SK-N-DZ (cell line): ENCODE measurements around the gene SPATA16.

Experiments
- DNase-seq: peaks from one replicate; pipeline ENCODE4 v3.0.0-alpha.2; 2015; ENCODE audit warnings: low spot score

Gene SPATA16

DNA sequence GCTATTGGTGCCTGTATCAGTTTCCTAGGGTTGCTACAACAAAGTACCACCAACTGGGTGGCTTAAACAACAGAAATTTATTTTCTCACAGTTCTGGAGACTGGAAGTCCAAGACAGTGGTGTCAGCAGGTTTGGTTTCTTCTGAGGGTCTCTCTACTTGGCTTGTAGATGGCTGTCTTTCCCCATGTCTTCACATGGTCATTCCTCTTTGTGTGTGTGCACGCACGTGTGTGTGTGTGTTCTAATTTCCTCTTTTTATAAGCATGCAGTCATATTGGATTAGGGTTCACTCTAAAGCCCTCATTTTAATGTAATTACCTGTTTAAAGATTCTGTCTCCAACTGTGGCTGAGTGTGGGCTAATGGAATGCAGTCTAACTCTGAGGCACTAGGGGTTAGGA is 182.5 kb downstream of the SPATA16 start:
- DNase-seq, result no peak

- no peak for DNase-seq
These were observed 187.5 kb downstream of the SPATA16 start for GRCh38 chr3:172953571-172953970.

DNA sequence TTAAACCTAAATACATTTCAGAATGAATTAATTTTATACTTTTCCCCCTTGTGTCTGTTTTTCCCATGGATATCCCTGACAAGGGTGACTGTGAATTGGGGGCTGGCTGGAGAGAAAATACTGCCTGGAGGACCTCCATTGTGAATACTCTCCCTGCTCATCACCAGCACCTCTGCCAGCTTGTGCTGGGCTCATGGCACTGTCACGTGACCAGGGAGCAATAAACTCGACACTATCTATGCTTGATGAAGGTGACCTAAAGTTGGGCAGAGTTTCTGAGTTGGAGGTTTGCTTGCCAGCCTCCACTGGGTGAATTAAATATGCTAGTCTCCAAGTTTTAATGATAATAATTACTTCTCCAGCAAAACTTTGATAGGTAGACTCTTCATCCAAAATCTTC is 189.5 kb downstream of the SPATA16 start:
- DNase-seq, result no peak

- DNase-seq, result no peak
These were observed 195.0 kb downstream of the SPATA16 start for GRCh38 chr3:172946061-172946460.

DNA sequence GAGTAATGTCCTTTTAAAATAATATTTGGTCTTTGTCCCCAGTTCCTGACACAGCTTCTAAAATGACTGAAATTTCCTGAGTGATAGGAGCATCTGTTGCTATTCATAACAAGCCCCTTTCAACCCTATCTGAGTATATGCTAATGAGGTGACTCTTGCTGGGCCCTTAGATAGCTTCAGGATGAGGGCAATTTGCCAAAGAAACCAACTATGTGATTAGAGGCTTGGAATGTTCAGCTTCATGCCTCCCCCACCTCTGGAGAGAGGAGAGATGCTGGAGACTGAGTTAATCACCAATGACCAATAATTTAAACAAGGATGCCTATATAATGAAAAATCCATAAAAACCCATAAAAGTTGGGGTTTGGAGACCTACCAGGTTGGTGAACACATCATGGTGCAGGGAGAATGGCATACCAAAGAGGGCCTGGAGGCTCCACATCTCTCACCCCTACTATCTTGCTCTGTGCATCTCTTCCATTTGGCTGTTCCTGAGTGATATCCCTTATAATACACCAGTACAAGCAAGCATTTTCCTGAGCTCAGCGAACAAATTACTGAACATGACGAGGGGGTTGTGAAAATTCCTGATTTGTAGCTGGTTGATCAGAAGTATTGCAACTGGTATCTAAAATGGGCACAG is 201.3 kb downstream of the SPATA16 start:
- no peak for DNase-seq

DNA sequence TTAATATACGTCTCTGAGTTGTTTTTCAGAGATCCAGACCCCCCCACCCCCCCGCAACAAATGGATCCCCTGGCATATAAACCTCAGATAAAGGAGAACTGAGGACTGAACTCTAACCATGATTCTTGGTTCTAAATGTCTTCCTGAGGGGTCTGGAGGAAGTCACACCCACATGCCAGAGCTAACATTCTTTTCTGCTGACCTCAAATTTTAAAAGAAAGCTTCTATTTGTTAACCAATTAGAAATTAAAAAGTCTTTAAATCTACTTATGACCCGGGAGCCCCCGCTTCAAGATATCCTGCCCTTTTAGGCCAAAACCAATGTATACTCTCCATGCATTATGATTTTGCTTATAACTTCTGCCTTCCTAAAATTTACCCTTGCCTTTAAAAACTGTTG is 202.2 kb downstream of the SPATA16 start:
- DNase-seq, result no peak

GRCh38 chr3:172931746-172932285 is 209.2 kb downstream of the SPATA16 start:
- DNase-seq, result no peak

DNA sequence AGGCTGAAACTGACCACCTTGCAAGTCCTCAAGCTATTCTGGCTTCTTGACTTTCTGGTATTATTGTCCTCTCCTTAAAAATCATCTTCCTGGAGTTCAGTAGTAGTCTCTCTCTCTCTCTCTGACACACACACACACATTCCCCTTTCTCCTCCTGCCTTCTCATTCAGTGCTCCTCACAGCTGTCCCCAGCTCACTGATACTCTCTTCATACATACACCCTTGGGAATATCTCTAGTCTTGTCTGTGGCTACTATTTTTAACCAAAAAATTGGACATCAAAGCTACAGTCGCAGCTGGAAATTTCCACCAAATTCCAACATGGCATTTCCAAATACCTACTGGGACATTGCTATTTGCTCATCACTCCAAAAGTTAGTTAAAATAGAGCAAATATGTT is 211.6 kb downstream of the SPATA16 start:
- no peak for DNase-seq

- DNase-seq, result no peak
These were observed 216.5 kb downstream of the SPATA16 start for GRCh38 chr3:172924546-172924945.

DNA sequence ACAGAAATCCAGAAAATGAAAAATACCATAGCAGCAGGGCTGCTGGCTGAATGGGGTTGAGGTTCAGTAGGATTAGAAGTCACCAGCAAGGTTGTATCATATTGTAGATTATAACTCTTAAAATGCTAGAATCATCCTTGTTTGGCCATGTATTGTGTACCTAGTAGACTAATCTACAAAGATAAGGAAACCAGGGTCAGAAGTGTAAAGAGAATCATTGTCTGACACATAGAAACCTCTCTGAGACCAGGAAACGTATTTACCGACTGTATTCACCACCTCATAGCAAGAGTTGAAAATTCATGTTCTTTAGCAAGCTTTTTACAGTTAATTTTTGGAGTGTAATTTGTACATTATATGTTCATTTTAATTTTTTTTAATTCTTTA is 221.7 kb downstream of the SPATA16 start:
- no peak for DNase-seq

- no peak for DNase-seq
These were observed 222.3 kb downstream of the SPATA16 start for GRCh38 chr3:172918568-172919296.

- no peak for DNase-seq
These were observed 222.9 kb downstream of the SPATA16 start for GRCh38 chr3:172918165-172918564.

GRCh38 chr3:172915911-172916514 is 225.0 kb downstream of the SPATA16 start:
- no peak for DNase-seq

DNA sequence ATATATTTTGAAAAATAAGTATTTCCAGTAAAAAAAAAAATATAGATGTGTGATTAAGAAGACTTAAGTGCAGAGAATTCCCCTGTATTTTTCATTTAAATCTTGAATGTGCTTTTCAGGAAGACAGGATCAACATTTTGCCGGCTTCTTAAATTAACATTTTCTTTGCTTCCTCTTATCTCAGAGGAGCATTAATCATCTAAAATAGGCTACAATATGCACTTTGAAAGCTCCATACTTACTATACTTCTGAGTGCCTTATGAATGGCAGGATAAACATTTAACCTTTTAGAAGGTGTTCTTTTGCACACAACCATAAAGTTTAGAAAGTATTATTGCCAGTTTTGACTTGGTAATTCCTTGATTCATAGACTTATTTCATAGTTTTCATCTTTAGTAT is 226.2 kb downstream of the SPATA16 start:
- DNase-seq, result no peak

DNA sequence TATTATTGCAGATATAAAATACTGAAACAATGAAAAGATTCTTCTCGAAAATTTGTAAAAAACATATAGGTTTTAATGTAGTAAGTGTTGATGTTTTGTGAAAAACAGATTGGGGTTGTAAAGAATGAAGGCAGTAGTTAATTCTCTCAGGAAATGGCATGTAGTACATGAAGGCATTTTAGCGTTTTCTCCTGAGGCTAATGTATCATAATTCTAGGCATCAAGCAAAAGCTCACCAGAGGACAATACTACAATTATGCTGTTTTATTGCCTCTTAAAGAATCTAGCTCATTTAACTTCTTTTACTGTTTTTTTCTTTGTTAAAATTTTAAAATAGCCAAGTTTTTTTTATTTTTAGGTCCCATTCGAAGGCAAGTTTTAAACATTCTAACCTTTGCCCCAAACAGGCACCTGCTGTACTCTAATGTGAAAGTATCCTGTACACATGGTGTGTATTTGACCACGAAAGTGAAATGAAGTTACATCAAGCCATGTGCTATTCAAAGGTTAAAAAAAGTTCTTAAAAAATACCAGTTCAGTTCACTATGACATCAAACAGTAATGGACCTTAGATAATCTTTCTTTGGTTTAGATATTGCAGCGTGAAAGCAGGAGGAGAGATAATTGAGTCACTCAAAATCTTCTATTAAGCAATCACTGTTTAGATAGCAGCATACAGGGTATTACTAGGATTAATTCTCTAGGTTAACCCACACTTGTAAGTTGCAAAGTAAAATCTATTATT is 227.0 kb downstream of the SPATA16 start:
- no peak for DNase-seq

DNA sequence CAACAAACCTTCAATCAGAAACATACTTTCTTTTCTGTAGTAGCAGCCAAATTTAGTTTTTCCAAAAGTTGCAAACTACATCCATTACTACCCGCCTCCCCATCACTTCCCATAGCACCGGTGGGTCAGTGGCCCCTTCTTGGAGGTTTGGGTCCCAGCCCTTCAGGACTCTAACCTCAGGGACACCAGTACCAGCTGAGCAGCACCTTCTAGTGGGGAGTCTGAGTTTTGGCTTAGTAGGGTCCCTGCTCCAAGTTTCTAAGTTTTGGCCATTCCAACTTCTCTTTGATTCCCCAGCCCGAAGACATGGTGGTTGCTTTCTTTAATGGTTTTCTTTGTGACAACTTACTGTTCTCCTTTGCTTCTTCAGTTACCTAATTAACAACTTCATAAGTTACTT is 229.9 kb downstream of the SPATA16 start:
- no peak for DNase-seq

DNA sequence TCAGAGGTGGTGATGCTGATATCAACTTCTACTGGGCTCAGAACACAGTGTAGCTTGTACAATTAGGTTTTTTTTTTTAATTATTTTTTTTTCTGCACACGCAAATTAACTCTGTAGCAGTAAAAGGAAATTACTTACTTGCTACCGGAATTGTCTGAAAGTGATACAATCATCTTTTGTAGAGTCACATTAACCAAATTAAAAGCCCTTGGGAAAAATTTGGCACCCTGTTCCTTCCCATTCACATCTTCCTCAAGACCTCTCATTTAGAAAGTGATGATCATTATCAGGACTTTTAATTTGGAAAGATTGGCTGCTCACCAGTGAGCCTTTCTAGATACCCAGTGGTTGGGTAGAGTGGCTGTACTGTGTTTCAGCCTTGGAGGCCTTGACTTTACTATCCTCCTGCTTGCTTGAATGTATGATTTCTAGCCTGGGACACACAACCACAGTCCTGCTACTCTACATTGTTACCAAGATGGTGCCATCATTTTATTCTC is 232.2 kb downstream of the SPATA16 start:
- no peak for DNase-seq

DNA sequence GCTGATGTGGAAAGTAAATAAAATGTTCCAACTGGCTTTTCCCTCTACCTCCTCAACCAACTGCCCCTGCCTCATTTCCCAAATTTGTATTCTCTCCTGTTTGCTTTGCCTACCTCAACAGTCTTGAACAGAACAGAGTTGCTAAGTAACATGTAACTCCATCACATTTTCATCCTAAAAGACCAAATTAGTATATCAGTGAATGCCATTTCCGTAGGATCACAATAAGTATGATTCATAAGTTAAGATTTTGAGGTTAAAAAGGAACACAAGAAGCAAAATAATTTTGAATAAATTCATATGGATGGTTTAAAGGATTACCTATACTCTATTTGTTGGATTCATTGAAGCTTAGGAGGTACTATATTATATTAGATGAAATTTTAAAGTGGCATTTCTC is 235.6 kb downstream of the SPATA16 start:
- DNase-seq, result no peak

- no peak for DNase-seq
These were observed 236.2 kb downstream of the SPATA16 start for GRCh38 chr3:172904711-172905373.

GRCh38 chr3:172903642-172904320 is 237.3 kb downstream of the SPATA16 start:
- no peak for DNase-seq

DNA sequence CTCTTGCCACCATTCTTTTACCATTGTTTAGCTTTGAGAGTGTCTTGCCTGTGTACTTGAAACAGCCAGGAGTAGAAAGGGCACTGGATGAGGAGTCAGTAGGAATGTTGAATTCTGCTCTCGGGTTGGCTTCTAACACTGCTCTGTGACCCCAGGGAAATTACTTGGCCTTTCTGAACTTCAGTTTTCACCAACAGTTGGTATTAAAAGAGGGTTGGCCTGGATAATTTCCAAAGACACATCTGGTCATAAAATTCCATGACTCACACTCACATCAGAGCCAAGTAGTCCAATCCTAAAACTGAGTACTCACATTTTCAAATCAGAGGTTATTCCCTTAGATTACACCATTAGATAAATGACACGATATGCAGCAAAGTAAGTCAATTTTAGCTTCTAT is 248.9 kb downstream of the SPATA16 start:
- no peak for DNase-seq
